GM11168 (cell line): Measurements from ENCODE around the gene TPRX1.
"Not testable (repeated sequence)": the region's sequence is repeated elsewhere in the genome, so short reads cannot be mapped to it uniquely, and the experiment has no call there.

Experiments
- in situ Hi-C: fragments of 300-500 bp; cut with MboI; formaldehyde crosslinking; loops from one replicate; pipeline ENCODE4 v1.12.0; 2022; ENCODE audit warnings: low sequenced_read_pairs; ENCODE audit not compliant: unreplicated experiment

The TPRX1 gene

GRCh38 chr19:47804451-47804850 is at the start of gene TPRX1:
Gene TPRX1 (minus strand): TSS chr19:47804551. CDS start chr19:47804539, 12 bp downstream.
- in situ Hi-C loops = not testable (repeated sequence)

GRCh38 chr19:47853003-47853402 is 48.7 kb upstream of the TPRX1 start:
- in situ Hi-C loops = no loop called here

GRCh38 chr19:47848823-47849473 is 44.6 kb upstream of the TPRX1 start:
- in situ Hi-C loops = no loop called here

- in situ Hi-C loops = no loop called here
Observed at GRCh38 chr19:47848425-47848822, 44.1 kb upstream of the TPRX1 start.

- in situ Hi-C loops = no loop called here
Observed at GRCh38 chr19:47842941-47843340, 38.6 kb upstream of the TPRX1 start.

- in situ Hi-C loops = no loop called here
Observed at GRCh38 chr19:47839913-47840312, 35.6 kb upstream of the TPRX1 start.

GRCh38 chr19:47839411-47839810 is 35.1 kb upstream of the TPRX1 start:
- in situ Hi-C loops = no loop called here

GRCh38 chr19:47836038-47836437 is 31.7 kb upstream of the TPRX1 start:
- in situ Hi-C loops = no loop called here

- in situ Hi-C loops = no loop called here
Observed at GRCh38 chr19:47832723-47833122, 28.4 kb upstream of the TPRX1 start.

GRCh38 chr19:47826800-47827199 is 22.4 kb upstream of the TPRX1 start:
- in situ Hi-C loops = no loop called here

GRCh38 chr19:47824396-47824795 is 20.0 kb upstream of the TPRX1 start:
- in situ Hi-C loops = no loop called here

- in situ Hi-C loops = no loop called here
Observed at GRCh38 chr19:47821460-47822020, 17.2 kb upstream of the TPRX1 start, which contains the start of gene CRX. Gene CRX (plus strand): TSS chr19:47821937. CDS start chr19:47834444, 12,507 bp downstream.

- in situ Hi-C loops = no loop called here
Observed at GRCh38 chr19:47820410-47820809, 16.1 kb upstream of the TPRX1 start.

- in situ Hi-C loops = no loop called here
Observed at GRCh38 chr19:47819858-47820257, 15.5 kb upstream of the TPRX1 start.

GRCh38 chr19:47818221-47818620 is 13.9 kb upstream of the TPRX1 start:
- in situ Hi-C loops = not testable (repeated sequence)

GRCh38 chr19:47816270-47816669 is 11.9 kb upstream of the TPRX1 start:
- in situ Hi-C loops = not testable (repeated sequence)

- in situ Hi-C loops = no loop called here
Observed at GRCh38 chr19:47813995-47814328, 9.6 kb upstream of the TPRX1 start.

- in situ Hi-C loops = no loop called here
Observed at GRCh38 chr19:47813304-47813994, 9.1 kb upstream of the TPRX1 start.

- in situ Hi-C loops = no loop called here
Observed at GRCh38 chr19:47806435-47806834, 2.1 kb upstream of the TPRX1 start.

- in situ Hi-C loops = no loop called here
Observed at GRCh38 chr19:47805313-47805712, 962 bp upstream of the TPRX1 start.

GRCh38 chr19:47803671-47804070 is 680 bp downstream of the TPRX1 start:
- in situ Hi-C loops = not testable (repeated sequence)

- in situ Hi-C loops = not testable (repeated sequence)
Observed at GRCh38 chr19:47803148-47803547, 1.2 kb downstream of the TPRX1 start.
